ENCODE measurements around the gene C10orf90.

The C10orf90 gene

GRCh38 chr10:126491476-126491875 is 179.0 kb downstream of the C10orf90 start:
- H3K36me3 ChIP-seq (ENCODE audit: insufficient read depth): no peaks in the 10 kb centered on the region
- H2AFZ ChIP-seq (ENCODE audit: low read depth): no peak overlapping the region
- H3K27ac ChIP-seq: no peak overlapping the region
- H3K4me1 ChIP-seq (ENCODE audit: low read depth, poor library complexity, severe bottlenecking): no peaks in the 10 kb centered on the region
- H3K27me3 ChIP-seq (ENCODE audit: insufficient read depth, low read depth): no peaks in the 10 kb centered on the region
- H4K20me1 ChIP-seq (ENCODE audit: insufficient read depth): no peaks in the 10 kb centered on the region
- no peak overlapping the region for H3K9ac ChIP-seq
- no peak for TF ChIP-seq CTCF (conservative IDR thresholded peaks at IDR 0.05; ENCODE audit: low read depth, low read length)
- no peak overlapping the region for H3K4me2 ChIP-seq
- no peaks in the 10 kb centered on the region for H3K79me2 ChIP-seq (ENCODE audit: insufficient read depth, low read depth)
- no peak overlapping the region for H3K4me3 ChIP-seq (IDR thresholded peaks at IDR 0.05; ENCODE audit: insufficient read depth, low read depth, low read length)

GRCh38 chr10:126481181-126481580 is 189.3 kb downstream of the C10orf90 start:
- H3K36me3 ChIP-seq (ENCODE audit: insufficient read depth): no peaks in the 10 kb centered on the region
- no peaks in the 10 kb centered on the region for H3K79me2 ChIP-seq (ENCODE audit: insufficient read depth, low read depth)
- H3K27me3 ChIP-seq (ENCODE audit: insufficient read depth, low read depth): no peaks in the 10 kb centered on the region
- no peak overlapping the region for H3K4me2 ChIP-seq
- no peak for TF ChIP-seq CTCF (conservative IDR thresholded peaks at IDR 0.05; ENCODE audit: low read depth, low read length)
- H2AFZ ChIP-seq (ENCODE audit: low read depth): no peak overlapping the region
- no peak overlapping the region for H3K4me3 ChIP-seq (IDR thresholded peaks at IDR 0.05; ENCODE audit: insufficient read depth, low read depth, low read length)
- H4K20me1 ChIP-seq (ENCODE audit: insufficient read depth): no peaks in the 10 kb centered on the region
- H3K9ac ChIP-seq: no peak overlapping the region
- no peaks in the 10 kb centered on the region for H3K4me1 ChIP-seq (ENCODE audit: low read depth, poor library complexity, severe bottlenecking)
- H3K27ac ChIP-seq: no peak overlapping the region

- H2AFZ ChIP-seq (ENCODE audit: low read depth): no peak overlapping the region
- H3K4me1 ChIP-seq (ENCODE audit: low read depth, poor library complexity, severe bottlenecking): no peaks in the 10 kb centered on the region
- H3K79me2 ChIP-seq (ENCODE audit: insufficient read depth, low read depth): no peaks in the 10 kb centered on the region
- no peak for TF ChIP-seq CTCF (conservative IDR thresholded peaks at IDR 0.05; ENCODE audit: low read depth, low read length)
- H3K27me3 ChIP-seq (ENCODE audit: insufficient read depth, low read depth): no peaks in the 10 kb centered on the region
- H3K4me2 ChIP-seq: no peak overlapping the region
- H3K9ac ChIP-seq: no peak overlapping the region
- H3K36me3 ChIP-seq (ENCODE audit: insufficient read depth): no peaks in the 10 kb centered on the region
- H4K20me1 ChIP-seq (ENCODE audit: insufficient read depth): no peaks in the 10 kb centered on the region
- H3K4me3 ChIP-seq (IDR thresholded peaks at IDR 0.05; ENCODE audit: insufficient read depth, low read depth, low read length): no peak overlapping the region
- H3K27ac ChIP-seq: no peak overlapping the region
Measured at GRCh38 chr10:126480648-126481047, 189.8 kb downstream of the C10orf90 start.

GRCh38 chr10:126479280-126479895 is 191.1 kb downstream of the C10orf90 start:
- Histone ChIP-seq H3K4me2 (no peak overlapping the region), H3K9ac (no peak overlapping the region), H3K4me3 (IDR thresholded peaks at IDR 0.05; ENCODE audit: insufficient read depth, low read depth, low read length) (no peak overlapping the region)

More at GRCh38 chr10:126479280-126479895, 191.1 kb downstream of the C10orf90 start:
- no peak overlapping the region for H2AFZ ChIP-seq (ENCODE audit: low read depth)
- TF ChIP-seq CTCF (conservative IDR thresholded peaks at IDR 0.05; ENCODE audit: low read depth, low read length): no peak
- no peaks in the 10 kb centered on the region for H4K20me1 ChIP-seq (ENCODE audit: insufficient read depth)
- H3K27ac ChIP-seq: no peak overlapping the region
- H3K27me3 ChIP-seq (ENCODE audit: insufficient read depth, low read depth): no peaks in the 10 kb centered on the region
- H3K4me1 ChIP-seq (ENCODE audit: low read depth, poor library complexity, severe bottlenecking): no peaks in the 10 kb centered on the region
- no peaks in the 10 kb centered on the region for H3K79me2 ChIP-seq (ENCODE audit: insufficient read depth, low read depth)
- no peaks in the 10 kb centered on the region for H3K36me3 ChIP-seq (ENCODE audit: insufficient read depth)

Data from KMS-11 (cell line).